IMR-90 (cell line): ENCODE data around the gene RAP1A. TPM values are rescaled to one million over a fixed set of nuclear protein-coding genes. Genes with fewer than 3 reads are reported as not detected.
A peak's percentile ranks its signal among the peaks of the same experiment; 100 is the strongest.

ENCODE experiments used
- ATAC-seq: fragments of 200-7000 bp; cut with Tn5 transposase; 2 replicates; pipeline ENCODE4 v1.9.1; 2020; ENCODE audit warnings: low read depth, mild to moderate bottlenecking, moderate library complexity
- BruUV-seq: library from RNA; stranded (reverse); fragments of 400-500 nt; replicated peaks from 2 replicates; lab custom pipeline; 2021; lab: Mats Ljungman, UMichigan
- CTCF ChIA-PET: fragments of 300-600 bp; formaldehyde crosslinking; extraction: SDS; loops from one replicate; lab custom pipeline; 2021; ENCODE audit warnings: antibody characterized with exemption; lab: Yijun Ruan, JAX
- POLR2A ChIA-PET: fragments of 300-600 bp; sonication (Branson Sonifier 250); formaldehyde crosslinking; loops from one replicate; lab custom pipeline; 2022; ENCODE audit warnings: antibody characterized with exemption; ENCODE audit not compliant: unreplicated experiment; lab: Charles Lee
- DNase-seq: peaks from one replicate; pipeline ENCODE4 v3.0.0; 2013
- H2AFZ ChIP-seq: replicated peaks from 2 replicates; pipeline ENCODE3; 2013; ENCODE audit warnings: low read length, mild to moderate bottlenecking; ENCODE audit not compliant: poor library complexity
- H2AK5ac ChIP-seq: 2 replicates; pipeline ENCODE4 v1.6.1; 2013; ENCODE audit warnings: low read depth, low read length, inconsistent platforms
- H2AK9ac ChIP-seq: replicated peaks from 2 replicates; pipeline ENCODE3; 2013; ENCODE audit warnings: mild to moderate bottlenecking, low read depth, low read length, moderate library complexity; ENCODE audit not compliant: poor library complexity
- H2BK120ac ChIP-seq: 2 replicates; pipeline ENCODE4 v1.6.1; 2013; ENCODE audit warnings: low read depth, low read length, inconsistent platforms
- H2BK15ac ChIP-seq: 3 replicates; pipeline ENCODE4 v1.6.1; 2013; ENCODE audit warnings: low read depth, low read length, inconsistent platforms
- H2BK20ac ChIP-seq: 2 replicates; pipeline ENCODE4 v1.6.1; 2013; ENCODE audit warnings: low read depth, mild to moderate bottlenecking, inconsistent platforms, low read length, moderate library complexity
- H2BK5ac ChIP-seq: 2 replicates; pipeline ENCODE4 v1.6.1; 2013; ENCODE audit warnings: mild to moderate bottlenecking, low read depth, low read length, inconsistent platforms; ENCODE audit not compliant: poor library complexity, severe bottlenecking
- H3K14ac ChIP-seq: replicated peaks from 2 replicates; pipeline ENCODE4 v1.6.1; 2013; ENCODE audit warnings: low read depth, low read length, inconsistent platforms
- H3K18ac ChIP-seq: 2 replicates; pipeline ENCODE4 v1.6.1; 2013; ENCODE audit warnings: low read depth, low read length, control low read depth
- H3K23ac ChIP-seq: 2 replicates; pipeline ENCODE4 v1.6.1; 2013; ENCODE audit warnings: low read depth, low read length, inconsistent platforms
- H3K27ac ChIP-seq: 2 replicates; pipeline ENCODE4 v1.5.1; 2013; ENCODE audit warnings: mild to moderate bottlenecking, control low read depth, low read length; ENCODE audit not compliant: insufficient read depth
- H3K27me3 ChIP-seq: 2 replicates; pipeline ENCODE4 v1.6.1; 2013; ENCODE audit warnings: low read length; ENCODE audit not compliant: control insufficient read depth, insufficient read depth
- H3K36me3 ChIP-seq: 2 replicates; pipeline ENCODE4 v1.6.1; 2013; ENCODE audit warnings: low read length, mixed read lengths; ENCODE audit not compliant: control insufficient read depth, insufficient read depth
- H3K4ac ChIP-seq: 2 replicates; pipeline ENCODE4 v1.6.1; 2013; ENCODE audit warnings: low read depth, low read length, inconsistent platforms
- H3K4me1 ChIP-seq: 2 replicates; pipeline ENCODE4 v1.6.1; 2013; ENCODE audit warnings: low read length, mixed read lengths; ENCODE audit not compliant: control insufficient read depth, insufficient read depth
- H3K4me2 ChIP-seq: 2 replicates; pipeline ENCODE4 v1.6.1; 2013; ENCODE audit warnings: low read depth, mild to moderate bottlenecking, control low read depth, low read length, moderate library complexity
- H3K4me3 ChIP-seq: 2 replicates; pipeline ENCODE4 v1.5.1; 2013; ENCODE audit warnings: low read depth, mild to moderate bottlenecking, control low read depth, low read length, moderate library complexity; ENCODE audit not compliant: insufficient read depth
- H3K56ac ChIP-seq: 2 replicates; pipeline ENCODE4 v1.6.1; 2013; ENCODE audit warnings: low read length, inconsistent platforms; ENCODE audit not compliant: insufficient read depth; ENCODE audit errors: extremely low read depth
- H3K79me1 ChIP-seq, 2 experiments: 2 replicates each; pipeline ENCODE4 v1.6.1; 2013; ENCODE audit warnings: low read length in 2 of 2, inconsistent platforms in 1 of 2, low read depth in 1 of 2
- H3K9ac ChIP-seq: 2 replicates; pipeline ENCODE4 v1.6.1; 2013; ENCODE audit warnings: low read depth, low read length, control low read depth
- H3K9me1 ChIP-seq: 2 replicates; pipeline ENCODE4 v1.6.1; 2013; ENCODE audit warnings: low read length, inconsistent platforms; ENCODE audit not compliant: insufficient read depth
- H3K9me3 ChIP-seq: 2 replicates; pipeline ENCODE4 v1.6.1; 2013; ENCODE audit warnings: low read length; ENCODE audit not compliant: control insufficient read depth, insufficient read depth
- H4K20me1 ChIP-seq: 2 replicates; pipeline ENCODE4 v1.6.1; 2013; ENCODE audit warnings: low read length, inconsistent platforms; ENCODE audit not compliant: insufficient read depth
- H4K5ac ChIP-seq: 2 replicates; pipeline ENCODE4 v1.6.1; 2013; ENCODE audit warnings: mild to moderate bottlenecking, low read depth, low read length, control low read depth
- H4K8ac ChIP-seq, 2 experiments: 2 replicates each; pipeline ENCODE4 v1.6.1; 2013; ENCODE audit warnings: low read depth in 2 of 2, low read length in 2 of 2, control low read depth in 1 of 2, inconsistent platforms in 1 of 2
- H4K91ac ChIP-seq: 2 replicates; pipeline ENCODE4 v1.6.1; 2013; ENCODE audit warnings: low read depth, low read length, inconsistent platforms; ENCODE audit not compliant: insufficient read depth
- BHLHE40 ChIP-seq: fragments of 150-350 bp; IDR thresholded peaks from 2 replicates; pipeline ENCODE4 v1.6.1; 2016; ENCODE audit warnings: mild to moderate bottlenecking, low read depth, low read length
- CEBPB ChIP-seq: IDR thresholded peaks from 2 replicates; pipeline ENCODE4 v1.6.1; 2012; ENCODE audit warnings: low read depth, low read length, improper control_type of control experiment
- CHD1 ChIP-seq: IDR thresholded peaks from 2 replicates; pipeline ENCODE4 v1.6.1; 2012; ENCODE audit warnings: low read depth, low read length, improper control_type of control experiment
- FOS ChIP-seq: fragments of 150-350 bp; IDR thresholded peaks from 2 replicates; pipeline ENCODE4 v1.6.1; 2016; ENCODE audit warnings: low read depth, low read length
- MAFK ChIP-seq: IDR thresholded peaks from 2 replicates; pipeline ENCODE4 v1.6.1; 2012; ENCODE audit warnings: low read depth, low read length, improper control_type of control experiment
- MAZ ChIP-seq: IDR thresholded peaks from 2 replicates; pipeline ENCODE4 v1.6.1; 2012; ENCODE audit warnings: low read depth, mild to moderate bottlenecking, low read length, improper control_type of control experiment, moderate library complexity, borderline replicate concordance
- MXI1 ChIP-seq: IDR thresholded peaks from 2 replicates; pipeline ENCODE4 v1.6.1; 2012; ENCODE audit warnings: low read depth, mild to moderate bottlenecking, low read length, moderate library complexity, borderline replicate concordance
- NFE2L2 ChIP-seq: fragments of 150-350 bp; IDR thresholded peaks from 2 replicates; pipeline ENCODE4 v1.6.1; 2016; ENCODE audit warnings: low read depth, mild to moderate bottlenecking, low read length
- POLR2A ChIP-seq: IDR thresholded peaks from 2 replicates; pipeline ENCODE4 v1.6.1; 2012; ENCODE audit warnings: mild to moderate bottlenecking, low read depth, low read length
- RAD21 ChIP-seq: IDR thresholded peaks from 2 replicates; pipeline ENCODE4 v1.6.1; 2012; ENCODE audit warnings: low read length, improper control_type of control experiment
- RCOR1 ChIP-seq: IDR thresholded peaks from 2 replicates; pipeline ENCODE4 v1.6.1; 2012; ENCODE audit warnings: mild to moderate bottlenecking, low read length, improper control_type of control experiment; ENCODE audit not compliant: insufficient replicate concordance
- RFX5 ChIP-seq: IDR thresholded peaks from 2 replicates; pipeline ENCODE4 v1.8.0; 2012; ENCODE audit warnings: low read depth, mild to moderate bottlenecking, low read length, moderate library complexity
- SMC3 ChIP-seq: fragments of 150-350 bp; IDR thresholded peaks from 2 replicates; pipeline ENCODE4 v1.6.1; 2016; ENCODE audit warnings: low read depth, mild to moderate bottlenecking, antibody characterized with exemption, low read length, moderate library complexity
- WGBS, 2 experiments: methylation state at CpG; one replicate each; pipeline versions ENCODE4 v1.1.5 to v1.1.7; 2013; ENCODE audit warnings: missing lambda C conversion rate in 2 of 2; ENCODE audit not compliant: insufficient read length in 1 of 2; ENCODE audit errors: extremely low coverage in 2 of 2; 5-methylcytosine and 5-hydroxymethylcytosine counted together
- dilution Hi-C: fragments of 300-500 bp; cut with HindIII; formaldehyde crosslinking; loops from one replicate; pipeline ENCODE4 v1.14.3; 2018; ENCODE audit warnings: low sequenced_read_pairs; ENCODE audit not compliant: unreplicated experiment
- in situ Hi-C: fragments of 300-500 bp; cut with MboI; formaldehyde crosslinking; loops from 3 replicates; pipeline ENCODE4 v1.14.3; 2019; ENCODE audit warnings: low sequenced_read_pairs, inconsistent platforms, mixed read lengths
- intact Hi-C: fragments of 100-400 bp; cut with micrococcal nuclease; formaldehyde crosslinking; loops from 2 replicates; pipeline ENCODE4 v1.10.0; 2022
- polyA plus RNA-seq, 3 experiments: library from polyadenylated mRNA; depleted of rRNA; stranded (reverse); fragments of >200 nt; gene quantifications; 2 replicates each; pipeline ENCODE4 v1.2.3, GENCODE V29; 2012; ENCODE audit warnings: low replicate concordance in 1 of 3
- total RNA-seq: library from RNA; depleted of rRNA; stranded (reverse); fragments of >200 nt; gene quantifications from 2 replicates; pipeline ENCODE4 v1.2.3, GENCODE V29; 2012
- TF ChIP-seq, protein P1 (sequence below): fragments of 150-350 bp; IDR thresholded peaks from 2 replicates; pipeline ENCODE4 v1.6.1; 2017; ENCODE audit warnings: mild to moderate bottlenecking, antibody characterized with exemption, low read length, low read depth
- TF ChIP-seq, protein P2 (sequence below): conservative IDR thresholded peaks from 2 replicates; pipeline ENCODE4 v1.5.1; 2012; ENCODE audit warnings: mild to moderate bottlenecking, low read depth, low read length, improper control_type of control experiment
- TF ChIP-seq, protein P3 (sequence below): fragments of 150-350 bp; IDR thresholded peaks from 2 replicates; pipeline ENCODE4 v1.6.1; 2016; ENCODE audit warnings: low read depth, mild to moderate bottlenecking, low read length, moderate library complexity, borderline replicate concordance

RAP1A gene
- total and polyA plus RNA-seq, 2 of the 4 experiments (the other 2 are of a cell fraction): 18.1 to 43.6 TPM

DNA sequence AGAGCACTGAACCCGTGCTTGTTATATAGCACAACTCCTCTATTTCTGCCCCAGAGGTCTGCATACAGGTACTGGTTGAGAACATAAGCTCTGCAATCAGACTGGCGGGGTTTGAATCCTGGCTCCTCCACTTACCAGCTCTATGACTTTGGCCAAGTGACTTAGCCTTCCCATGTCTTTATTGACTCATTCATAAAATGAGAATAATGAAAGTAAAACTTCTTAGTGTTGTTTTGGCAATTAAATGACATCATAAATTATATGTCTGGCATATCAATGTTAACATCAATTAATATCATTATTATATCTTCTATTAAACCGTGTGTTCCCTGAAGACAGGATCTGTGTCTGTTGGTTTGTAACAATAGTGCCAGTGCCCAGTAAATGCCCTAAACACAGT lies 115.3 kb downstream of the RAP1A start:
- intact Hi-C loops: no loop called here
- Histone ChIP-seq H3K4ac (no peak overlapping the region), H2AFZ (no peak overlapping the region), H3K4me2 (no peak overlapping the region), H4K91ac (no peak overlapping the region), H3K18ac (no peak overlapping the region), H3K23ac (0 out of 2 replicates have a peak overlapping the region, but pooled peaks have one; percentile 46), H2BK15ac (0 out of 3 replicates have a peak overlapping the region, but pooled peaks have one; percentile 0), H4K8ac (no peak overlapping the region), H4K20me1 (peaks cover 5% of the 10 kb centered on the region; the same call in 1 of the 2 replicates), H2BK5ac (no peak overlapping the region), H2AK9ac (no peak overlapping the region), H2AK5ac (peak overlapping the region; percentile 44; the same call in 1 of the 2 replicates), H3K79me1 (peaks cover 18 to 74% of the 10 kb centered on the region in 2 experiments; a peak in 2 of 4 replicates), H4K5ac (no peak overlapping the region), H2BK20ac (no peak overlapping the region), H3K9ac (no peak overlapping the region), H3K4me3 (no peak overlapping the region), H3K27me3 (no peaks in the 10 kb centered on the region), H2BK120ac (peak overlapping the region; percentile 46; the same call in 1 of the 2 replicates), H3K27ac (no peak overlapping the region), H3K14ac (peak overlapping the region; percentile 36; the same call in 1 of the 2 replicates), H3K4me1 (peaks cover 35% of the 10 kb centered on the region), H3K36me3 (no peaks in the 10 kb centered on the region), H3K56ac (no peak overlapping the region), H3K9me1 (peaks cover 32% of the 10 kb centered on the region), H3K9me3 (no peaks in the 10 kb centered on the region)
- WGBS, 2 experiments: 90% methylated on average over 2 of the region's 3 CpGs; no CpG with 5 or more reads in 1 of the 2 experiments
- CTCF ChIA-PET: no interaction called here
- dilution Hi-C loops: no loop called here
- POLR2A ChIA-PET: no interaction called here
- BruUV-seq: no TSS peak
- DNase-seq (no peak), ATAC-seq (no peak)
- in situ Hi-C loops: no loop called here
- TF ChIP-seq POLR2A: no peak
- TF ChIP-seq, protein P1, sequence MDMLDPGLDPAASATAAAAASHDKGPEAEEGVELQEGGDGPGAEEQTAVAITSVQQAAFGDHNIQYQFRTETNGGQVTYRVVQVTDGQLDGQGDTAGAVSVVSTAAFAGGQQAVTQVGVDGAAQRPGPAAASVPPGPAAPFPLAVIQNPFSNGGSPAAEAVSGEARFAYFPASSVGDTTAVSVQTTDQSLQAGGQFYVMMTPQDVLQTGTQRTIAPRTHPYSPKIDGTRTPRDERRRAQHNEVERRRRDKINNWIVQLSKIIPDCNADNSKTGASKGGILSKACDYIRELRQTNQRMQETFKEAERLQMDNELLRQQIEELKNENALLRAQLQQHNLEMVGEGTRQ: no peak
- TF ChIP-seq, protein P2, sequence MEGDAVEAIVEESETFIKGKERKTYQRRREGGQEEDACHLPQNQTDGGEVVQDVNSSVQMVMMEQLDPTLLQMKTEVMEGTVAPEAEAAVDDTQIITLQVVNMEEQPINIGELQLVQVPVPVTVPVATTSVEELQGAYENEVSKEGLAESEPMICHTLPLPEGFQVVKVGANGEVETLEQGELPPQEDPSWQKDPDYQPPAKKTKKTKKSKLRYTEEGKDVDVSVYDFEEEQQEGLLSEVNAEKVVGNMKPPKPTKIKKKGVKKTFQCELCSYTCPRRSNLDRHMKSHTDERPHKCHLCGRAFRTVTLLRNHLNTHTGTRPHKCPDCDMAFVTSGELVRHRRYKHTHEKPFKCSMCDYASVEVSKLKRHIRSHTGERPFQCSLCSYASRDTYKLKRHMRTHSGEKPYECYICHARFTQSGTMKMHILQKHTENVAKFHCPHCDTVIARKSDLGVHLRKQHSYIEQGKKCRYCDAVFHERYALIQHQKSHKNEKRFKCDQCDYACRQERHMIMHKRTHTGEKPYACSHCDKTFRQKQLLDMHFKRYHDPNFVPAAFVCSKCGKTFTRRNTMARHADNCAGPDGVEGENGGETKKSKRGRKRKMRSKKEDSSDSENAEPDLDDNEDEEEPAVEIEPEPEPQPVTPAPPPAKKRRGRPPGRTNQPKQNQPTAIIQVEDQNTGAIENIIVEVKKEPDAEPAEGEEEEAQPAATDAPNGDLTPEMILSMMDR: no peak
- no peak for TF ChIP-seq NFE2L2
- no peak for TF ChIP-seq SMC3
- no peak for TF ChIP-seq MAFK
- TF ChIP-seq BHLHE40: no peak
- no peak for TF ChIP-seq RFX5
- no peak for TF ChIP-seq CHD1
- no peak for TF ChIP-seq CEBPB
- no peak for TF ChIP-seq MXI1
- TF ChIP-seq RAD21: no peak
- TF ChIP-seq MAZ: no peak
- TF ChIP-seq FOS: no peak
- TF ChIP-seq RCOR1: no peak
- TF ChIP-seq, protein P3, sequence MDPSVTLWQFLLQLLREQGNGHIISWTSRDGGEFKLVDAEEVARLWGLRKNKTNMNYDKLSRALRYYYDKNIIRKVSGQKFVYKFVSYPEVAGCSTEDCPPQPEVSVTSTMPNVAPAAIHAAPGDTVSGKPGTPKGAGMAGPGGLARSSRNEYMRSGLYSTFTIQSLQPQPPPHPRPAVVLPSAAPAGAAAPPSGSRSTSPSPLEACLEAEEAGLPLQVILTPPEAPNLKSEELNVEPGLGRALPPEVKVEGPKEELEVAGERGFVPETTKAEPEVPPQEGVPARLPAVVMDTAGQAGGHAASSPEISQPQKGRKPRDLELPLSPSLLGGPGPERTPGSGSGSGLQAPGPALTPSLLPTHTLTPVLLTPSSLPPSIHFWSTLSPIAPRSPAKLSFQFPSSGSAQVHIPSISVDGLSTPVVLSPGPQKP: no peak
